ENCODE measurements around the gene KCNF1. TPM values are rescaled to one million over a fixed set of nuclear protein-coding genes. Genes with fewer than 3 reads are reported as not detected.

The KCNF1 gene
- total RNA-seq, 1 experiment from 2014 or later: 1.2 TPM

DNA sequence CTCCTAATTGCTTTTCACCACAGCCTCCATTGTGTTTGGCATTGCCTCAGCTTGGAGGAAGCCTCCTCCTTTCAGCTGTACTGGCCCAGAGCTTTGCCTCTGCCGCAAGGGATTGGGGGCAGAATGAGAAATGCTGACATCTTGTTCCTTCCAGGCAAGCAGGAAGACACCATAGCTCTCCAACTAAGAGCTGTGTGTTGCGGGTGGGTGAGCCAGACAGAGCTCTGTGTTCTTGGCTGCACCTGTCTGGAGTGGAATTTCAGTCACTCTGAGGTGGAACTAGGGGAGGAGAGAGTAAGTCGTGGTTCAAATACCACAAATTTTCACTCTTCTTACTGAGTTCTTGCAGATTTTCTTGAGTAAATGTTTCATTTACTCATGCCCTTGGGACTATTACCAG lies 36.6 kb upstream of the KCNF1 start (continued):
- TF ChIP-seq, protein P1, sequence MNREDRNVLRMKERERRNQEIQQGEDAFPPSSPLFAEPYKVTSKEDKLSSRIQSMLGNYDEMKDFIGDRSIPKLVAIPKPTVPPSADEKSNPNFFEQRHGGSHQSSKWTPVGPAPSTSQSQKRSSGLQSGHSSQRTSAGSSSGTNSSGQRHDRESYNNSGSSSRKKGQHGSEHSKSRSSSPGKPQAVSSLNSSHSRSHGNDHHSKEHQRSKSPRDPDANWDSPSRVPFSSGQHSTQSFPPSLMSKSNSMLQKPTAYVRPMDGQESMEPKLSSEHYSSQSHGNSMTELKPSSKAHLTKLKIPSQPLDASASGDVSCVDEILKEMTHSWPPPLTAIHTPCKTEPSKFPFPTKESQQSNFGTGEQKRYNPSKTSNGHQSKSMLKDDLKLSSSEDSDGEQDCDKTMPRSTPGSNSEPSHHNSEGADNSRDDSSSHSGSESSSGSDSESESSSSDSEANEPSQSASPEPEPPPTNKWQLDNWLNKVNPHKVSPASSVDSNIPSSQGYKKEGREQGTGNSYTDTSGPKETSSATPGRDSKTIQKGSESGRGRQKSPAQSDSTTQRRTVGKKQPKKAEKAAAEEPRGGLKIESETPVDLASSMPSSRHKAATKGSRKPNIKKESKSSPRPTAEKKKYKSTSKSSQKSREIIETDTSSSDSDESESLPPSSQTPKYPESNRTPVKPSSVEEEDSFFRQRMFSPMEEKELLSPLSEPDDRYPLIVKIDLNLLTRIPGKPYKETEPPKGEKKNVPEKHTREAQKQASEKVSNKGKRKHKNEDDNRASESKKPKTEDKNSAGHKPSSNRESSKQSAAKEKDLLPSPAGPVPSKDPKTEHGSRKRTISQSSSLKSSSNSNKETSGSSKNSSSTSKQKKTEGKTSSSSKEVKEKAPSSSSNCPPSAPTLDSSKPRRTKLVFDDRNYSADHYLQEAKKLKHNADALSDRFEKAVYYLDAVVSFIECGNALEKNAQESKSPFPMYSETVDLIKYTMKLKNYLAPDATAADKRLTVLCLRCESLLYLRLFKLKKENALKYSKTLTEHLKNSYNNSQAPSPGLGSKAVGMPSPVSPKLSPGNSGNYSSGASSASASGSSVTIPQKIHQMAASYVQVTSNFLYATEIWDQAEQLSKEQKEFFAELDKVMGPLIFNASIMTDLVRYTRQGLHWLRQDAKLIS (CRISPR knock-in tag; IDR thresholded peaks at IDR 0.05; ENCODE audit: borderline replicate concordance): no peak

DNA sequence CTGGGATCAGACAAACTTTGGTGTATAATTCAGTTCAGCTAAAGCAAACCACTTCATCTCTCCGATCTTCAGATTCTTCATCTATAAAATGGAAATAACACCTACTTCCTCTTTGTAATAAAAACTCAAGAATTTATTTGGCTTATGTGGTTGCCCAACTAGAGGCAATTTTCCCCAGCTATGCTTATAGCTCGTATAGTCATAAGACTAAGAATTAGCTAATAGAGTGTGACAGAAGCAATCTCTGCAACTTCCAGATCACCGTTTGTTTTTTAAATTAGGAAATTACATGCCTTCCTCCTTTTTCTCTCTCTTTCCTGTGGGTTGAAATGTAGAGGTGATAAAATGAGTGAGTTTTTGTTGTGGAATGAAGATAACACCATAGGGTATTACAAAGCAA lies 35.3 kb upstream of the KCNF1 start:
- CTCF ChIA-PET: interaction anchor here (1.2 to 4.1 kb wide), 2 partner anchors 41 to 45 kb away, joined by 4 to 16 read pairs; no protein-coding TSS in a partner anchor
- Mint-ChIP-seq H3K27ac (no peak overlapping the region), H3K9me3 (peaks cover 24% of the 10 kb centered on the region), H3K36me3 (peaks cover 8% of the 10 kb centered on the region), H3K27me3 (ENCODE audit: low read depth) (no peaks in the 10 kb centered on the region), H3K4me3 (no peak overlapping the region), H3K4me1 (peaks cover 28% of the 10 kb centered on the region)
- TF ChIP-seq CTCF (IDR thresholded peaks at IDR 0.05): no peak
- TF ChIP-seq, protein P2, sequence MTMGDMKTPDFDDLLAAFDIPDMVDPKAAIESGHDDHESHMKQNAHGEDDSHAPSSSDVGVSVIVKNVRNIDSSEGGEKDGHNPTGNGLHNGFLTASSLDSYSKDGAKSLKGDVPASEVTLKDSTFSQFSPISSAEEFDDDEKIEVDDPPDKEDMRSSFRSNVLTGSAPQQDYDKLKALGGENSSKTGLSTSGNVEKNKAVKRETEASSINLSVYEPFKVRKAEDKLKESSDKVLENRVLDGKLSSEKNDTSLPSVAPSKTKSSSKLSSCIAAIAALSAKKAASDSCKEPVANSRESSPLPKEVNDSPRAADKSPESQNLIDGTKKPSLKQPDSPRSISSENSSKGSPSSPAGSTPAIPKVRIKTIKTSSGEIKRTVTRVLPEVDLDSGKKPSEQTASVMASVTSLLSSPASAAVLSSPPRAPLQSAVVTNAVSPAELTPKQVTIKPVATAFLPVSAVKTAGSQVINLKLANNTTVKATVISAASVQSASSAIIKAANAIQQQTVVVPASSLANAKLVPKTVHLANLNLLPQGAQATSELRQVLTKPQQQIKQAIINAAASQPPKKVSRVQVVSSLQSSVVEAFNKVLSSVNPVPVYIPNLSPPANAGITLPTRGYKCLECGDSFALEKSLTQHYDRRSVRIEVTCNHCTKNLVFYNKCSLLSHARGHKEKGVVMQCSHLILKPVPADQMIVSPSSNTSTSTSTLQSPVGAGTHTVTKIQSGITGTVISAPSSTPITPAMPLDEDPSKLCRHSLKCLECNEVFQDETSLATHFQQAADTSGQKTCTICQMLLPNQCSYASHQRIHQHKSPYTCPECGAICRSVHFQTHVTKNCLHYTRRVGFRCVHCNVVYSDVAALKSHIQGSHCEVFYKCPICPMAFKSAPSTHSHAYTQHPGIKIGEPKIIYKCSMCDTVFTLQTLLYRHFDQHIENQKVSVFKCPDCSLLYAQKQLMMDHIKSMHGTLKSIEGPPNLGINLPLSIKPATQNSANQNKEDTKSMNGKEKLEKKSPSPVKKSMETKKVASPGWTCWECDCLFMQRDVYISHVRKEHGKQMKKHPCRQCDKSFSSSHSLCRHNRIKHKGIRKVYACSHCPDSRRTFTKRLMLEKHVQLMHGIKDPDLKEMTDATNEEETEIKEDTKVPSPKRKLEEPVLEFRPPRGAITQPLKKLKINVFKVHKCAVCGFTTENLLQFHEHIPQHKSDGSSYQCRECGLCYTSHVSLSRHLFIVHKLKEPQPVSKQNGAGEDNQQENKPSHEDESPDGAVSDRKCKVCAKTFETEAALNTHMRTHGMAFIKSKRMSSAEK (CRISPR knock-in tag; IDR thresholded peaks at IDR 0.05; ENCODE audit: borderline replicate concordance): no peak
- TF ChIP-seq, protein P3, sequence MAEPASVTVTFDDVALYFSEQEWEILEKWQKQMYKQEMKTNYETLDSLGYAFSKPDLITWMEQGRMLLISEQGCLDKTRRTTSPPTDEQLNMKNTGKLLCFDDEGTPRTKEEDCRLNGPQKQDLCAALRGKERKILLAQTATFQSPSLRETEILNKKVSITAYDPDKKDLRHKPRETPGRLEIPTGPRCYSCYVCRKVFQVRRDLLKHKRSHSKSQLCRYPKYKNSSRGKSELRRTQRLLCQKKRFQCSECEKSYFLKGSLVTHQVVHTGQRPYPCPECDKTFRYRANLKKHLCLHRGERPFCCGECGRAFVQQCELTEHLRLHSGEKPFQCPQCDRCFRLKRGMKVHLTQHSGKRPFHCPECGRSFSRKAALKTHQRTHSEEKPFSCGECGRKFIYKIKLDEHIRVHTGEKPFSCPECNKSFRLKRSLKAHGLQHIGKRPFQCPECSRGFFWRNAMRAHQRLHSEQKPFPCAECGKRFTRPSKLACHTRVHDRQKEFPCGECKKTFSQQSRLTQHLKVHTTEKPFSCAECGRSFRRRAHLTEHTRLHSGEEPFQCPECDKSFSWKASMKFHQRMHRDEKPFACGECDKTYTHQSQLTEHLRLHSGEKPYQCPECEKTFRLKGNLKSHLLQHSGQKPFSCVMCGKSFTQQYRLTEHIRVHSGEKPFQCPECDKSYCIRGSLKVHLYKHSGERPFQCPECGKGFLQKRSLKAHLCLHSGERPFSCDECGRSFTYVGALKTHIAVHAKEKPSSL (CRISPR knock-in tag; conservative IDR thresholded peaks at IDR 0.05): no peak
- TF ChIP-seq CREB1 (CRISPR knock-in tag; IDR thresholded peaks at IDR 0.05): no peak
- no peak for TF ChIP-seq ATF6 (CRISPR knock-in tag; IDR thresholded peaks at IDR 0.05)
- no peak for TF ChIP-seq USF1 (CRISPR knock-in tag; IDR thresholded peaks at IDR 0.05)
- DNase-seq (ENCODE audit: low spot score) (no peak), ATAC-seq (no peak)
- POLR2A ChIA-PET: interaction anchor here (0.6 kb wide), 2 partner anchors 31 to 615 kb away, joined by 4 to 7 read pairs; no protein-coding TSS in a partner anchor
